ENCODE measurements around the gene PRSS53.

The PRSS53 gene

DNA sequence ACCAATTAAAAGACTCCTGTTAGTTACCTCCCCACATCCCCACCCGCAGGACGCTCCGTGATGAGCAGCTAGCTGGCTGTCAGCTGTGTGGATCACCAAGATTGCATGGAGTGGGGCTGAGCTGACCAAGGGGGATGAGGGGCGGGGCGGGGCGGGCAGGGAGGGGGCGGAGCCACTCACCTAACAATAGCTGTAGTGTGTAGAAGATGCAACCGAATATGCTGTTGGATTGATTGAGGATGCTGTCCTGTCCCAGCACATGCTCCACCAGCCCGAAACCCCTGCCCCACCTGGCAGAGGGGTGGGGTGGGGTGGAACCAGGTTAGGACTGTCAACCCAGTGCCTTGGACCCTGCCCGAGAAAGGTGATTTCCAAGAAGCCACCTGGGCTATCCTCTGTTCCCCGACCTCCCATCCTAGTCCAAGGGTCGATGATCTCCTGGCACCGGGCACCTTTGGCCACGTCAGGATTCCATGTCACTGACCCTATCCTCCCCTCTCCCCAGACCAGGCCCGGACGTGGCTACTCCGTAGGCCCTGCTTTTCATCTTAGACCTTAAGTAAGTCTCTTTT, 4.5 kb upstream of the PRSS53 start:
- DNase-seq, result peak; percentile 49

DNA sequence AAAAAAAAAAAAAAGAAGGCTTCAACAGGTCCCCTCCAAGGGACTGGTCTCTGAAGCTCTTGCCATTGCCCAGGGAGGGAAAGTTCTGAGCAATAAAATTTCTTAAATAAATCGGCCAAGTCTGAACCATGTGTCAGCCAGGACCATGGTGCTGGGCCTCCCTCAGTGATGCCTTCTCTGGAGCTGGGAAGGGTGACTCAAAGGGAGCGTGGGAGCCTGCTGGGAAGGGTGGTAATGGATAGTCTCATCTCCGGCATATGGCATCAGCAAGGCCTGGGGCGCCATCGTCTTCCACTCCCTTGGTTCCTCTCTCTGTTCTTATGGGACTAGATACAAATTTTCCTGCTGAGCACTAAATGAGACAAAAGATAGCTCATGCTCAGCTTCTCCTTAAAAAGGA, 3.6 kb upstream of the PRSS53 start:
- DNase-seq, result no peak

DNA sequence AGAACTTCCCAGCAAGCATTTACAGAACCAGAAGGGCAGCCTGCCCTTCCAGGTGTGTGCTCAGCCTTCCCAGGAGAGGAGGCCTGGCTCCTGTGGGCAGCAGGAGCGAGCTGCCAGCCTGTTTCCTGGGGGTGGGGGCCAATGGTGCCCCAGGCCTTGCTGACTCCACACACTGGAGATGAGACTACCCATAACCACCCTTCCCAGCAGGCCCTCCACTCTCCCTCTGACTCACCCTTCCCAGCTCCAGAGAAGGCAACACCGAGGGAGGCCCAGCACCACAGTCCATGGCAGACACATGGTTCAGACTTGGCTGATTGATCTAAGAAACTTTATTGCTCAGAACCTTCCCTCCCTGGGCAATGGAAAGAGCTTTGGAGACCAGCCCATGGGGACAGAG, 1.8 kb upstream of the PRSS53 start:
- no peak for DNase-seq

DNA sequence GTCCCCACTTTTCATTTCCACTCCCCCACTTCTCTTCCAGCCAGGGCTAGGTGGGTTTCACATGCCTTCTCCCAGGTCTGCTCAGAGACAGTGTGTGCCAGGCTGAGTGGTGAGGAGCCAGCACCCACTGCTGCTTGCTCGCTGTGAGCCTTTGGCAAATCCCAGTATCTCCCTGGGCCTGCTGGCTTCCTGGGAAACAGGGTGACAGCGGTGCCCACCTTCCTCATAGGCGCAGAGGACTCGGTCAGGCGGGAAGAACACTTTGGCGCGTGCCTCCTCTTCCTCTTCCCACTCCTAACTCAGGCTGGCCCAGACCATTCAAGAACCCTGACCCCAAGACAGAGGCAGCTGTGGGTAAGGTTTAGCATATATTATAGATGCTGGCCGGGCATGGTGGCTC, 456 bp upstream of the PRSS53 start:
- no peak for DNase-seq

DNA sequence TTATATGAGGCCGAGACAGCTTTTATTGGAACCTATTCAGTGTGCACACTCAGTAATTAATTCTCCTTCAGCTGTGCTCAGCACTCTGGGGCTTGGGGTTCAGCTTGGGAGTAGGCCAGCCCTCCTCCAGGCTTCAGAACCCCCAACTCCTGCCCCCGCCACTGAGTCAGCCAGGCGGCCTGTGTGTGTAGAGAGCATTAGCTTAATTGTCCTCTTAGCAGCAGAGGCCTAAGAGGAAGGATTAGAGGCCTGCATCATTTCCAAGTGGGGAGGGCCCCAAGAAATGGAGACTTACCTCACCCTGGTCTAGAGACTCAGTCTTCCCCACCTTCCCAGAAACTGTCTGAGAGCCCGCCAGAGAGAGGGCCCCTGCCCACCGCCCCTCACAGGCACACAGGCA, 772 bp downstream of the PRSS53 start:
- DNase-seq, result no peak

DNA sequence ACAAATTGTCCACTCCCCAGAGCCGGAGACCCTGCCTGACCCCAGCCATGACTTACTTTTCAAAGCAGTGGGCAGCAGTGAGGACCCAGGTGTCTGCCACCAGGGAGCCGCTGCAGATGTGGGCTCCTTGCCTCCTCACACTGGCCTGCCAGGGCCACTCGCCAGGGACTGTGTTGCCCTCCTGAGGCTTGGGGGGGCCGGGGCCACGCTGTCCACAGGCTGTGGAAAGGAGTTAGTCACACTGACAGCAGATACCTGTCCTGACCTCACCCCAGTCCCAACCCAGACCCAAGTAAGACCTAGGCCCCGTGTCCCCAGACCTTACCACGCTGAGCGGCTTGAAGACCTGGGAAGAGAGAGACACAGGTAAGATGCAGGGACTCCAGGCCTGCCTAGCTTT, 1.3 kb downstream of the PRSS53 start:
- no peak for DNase-seq

DNA sequence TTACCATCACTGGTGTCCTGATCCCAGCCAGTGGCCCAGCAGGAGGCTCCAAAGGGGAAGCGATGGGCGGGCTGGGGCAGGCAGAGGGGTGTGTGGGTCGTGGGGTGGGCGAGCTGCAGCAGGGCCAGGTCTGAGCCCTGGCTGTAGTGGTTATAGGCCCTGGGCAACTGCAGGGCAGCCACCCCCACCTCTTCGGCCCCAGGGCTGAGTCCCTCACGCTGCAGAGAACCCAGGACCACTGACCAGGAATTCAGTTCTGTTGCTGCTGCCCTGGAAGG, 2.2 kb downstream of the PRSS53 start:
- DNase-seq, result no peak

DNA sequence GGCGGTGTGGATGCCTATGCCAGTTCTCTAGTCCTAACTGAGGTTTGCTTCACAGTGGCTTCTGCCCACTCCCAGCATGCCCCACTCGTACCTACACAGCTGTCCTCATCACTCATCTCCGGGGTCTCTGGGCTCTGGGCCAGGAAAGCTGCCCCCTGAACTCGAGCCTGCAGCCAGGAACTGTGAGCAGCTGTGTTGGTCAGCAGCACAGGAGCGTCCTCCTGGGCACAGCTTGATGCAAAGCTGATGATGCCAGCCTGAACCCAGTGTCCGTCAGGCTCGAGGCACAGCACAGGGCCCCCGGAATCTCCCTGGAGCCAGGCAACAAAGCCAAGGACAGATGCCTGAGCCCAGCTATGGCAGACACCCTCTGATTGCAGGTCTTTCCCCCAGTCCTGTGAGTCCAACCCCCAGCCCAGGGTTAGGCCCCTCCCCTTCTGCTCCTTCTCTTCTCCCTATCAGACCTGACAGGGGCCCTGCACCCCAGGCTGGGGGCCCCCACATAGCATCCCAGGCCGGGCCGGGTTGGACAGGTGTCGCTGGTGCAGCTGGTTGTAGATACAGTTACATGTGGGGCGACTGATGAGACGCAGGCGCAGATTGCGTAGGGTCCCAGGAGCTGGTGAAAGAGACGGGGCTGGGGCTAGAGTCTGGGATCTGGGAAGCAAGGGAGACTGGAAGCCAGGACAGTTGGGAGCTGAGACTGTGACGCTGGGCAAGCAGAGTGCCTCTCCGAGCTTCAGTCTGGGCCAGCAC, 2.7 kb downstream of the PRSS53 start:
- DNase-seq, result peak; percentile 81

DNA sequence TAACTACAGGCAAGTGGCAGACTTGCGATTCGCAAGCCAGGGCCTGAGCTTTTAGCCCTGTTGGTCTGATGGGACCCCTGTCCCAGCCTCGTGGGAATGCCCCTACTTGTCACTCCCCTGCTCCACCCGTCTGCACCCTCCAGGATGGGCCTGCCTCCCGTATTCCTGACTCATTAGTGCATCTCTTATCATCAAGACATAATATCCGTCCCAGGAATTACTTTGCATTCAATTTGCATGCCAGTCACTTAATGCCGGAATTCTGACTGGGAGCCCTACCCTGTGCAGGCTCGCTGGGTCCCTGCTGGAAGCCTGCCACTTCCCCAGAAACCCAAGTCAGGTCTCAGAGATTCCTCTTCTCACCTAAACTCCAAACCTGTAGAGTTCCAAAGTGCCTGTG, 3.3 kb downstream of the PRSS53 start:
- no peak for DNase-seq

DNA sequence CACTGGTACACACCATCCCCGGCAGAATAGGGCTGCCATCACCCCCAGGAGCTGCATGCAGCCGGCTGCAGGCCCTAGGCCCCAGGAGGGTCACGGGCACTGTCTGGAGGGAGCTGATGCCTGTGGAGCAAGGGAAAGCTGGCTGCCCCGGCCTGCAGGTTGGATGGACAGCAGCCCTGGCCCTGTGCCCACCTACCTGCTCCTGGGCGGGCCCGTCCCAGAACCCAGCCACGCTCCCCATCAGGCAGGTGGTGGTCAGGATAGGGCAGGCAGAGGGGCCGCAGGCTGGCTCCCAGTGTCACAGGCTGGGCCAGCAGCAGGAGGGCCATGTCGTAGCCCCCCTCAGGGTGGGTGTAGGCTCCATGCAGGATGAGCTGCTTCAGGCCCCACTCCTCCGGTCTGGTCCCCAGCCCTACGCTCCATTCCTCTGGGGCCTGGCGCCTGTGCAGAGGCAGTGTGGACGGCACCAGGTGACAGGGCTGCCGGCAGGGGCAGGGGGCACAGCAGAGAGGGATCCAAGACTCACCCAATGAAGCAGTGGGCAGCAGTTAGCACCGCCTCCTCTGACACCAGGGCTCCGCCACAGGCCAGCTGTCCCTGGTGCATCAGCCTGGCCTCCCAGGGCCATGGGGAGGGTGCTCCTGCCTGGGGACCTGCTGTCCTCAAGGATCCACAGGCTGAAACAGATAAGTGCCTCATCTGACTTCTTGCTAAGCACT, 4.0 kb downstream of the PRSS53 start:
- DNase-seq, result no peak

DNA sequence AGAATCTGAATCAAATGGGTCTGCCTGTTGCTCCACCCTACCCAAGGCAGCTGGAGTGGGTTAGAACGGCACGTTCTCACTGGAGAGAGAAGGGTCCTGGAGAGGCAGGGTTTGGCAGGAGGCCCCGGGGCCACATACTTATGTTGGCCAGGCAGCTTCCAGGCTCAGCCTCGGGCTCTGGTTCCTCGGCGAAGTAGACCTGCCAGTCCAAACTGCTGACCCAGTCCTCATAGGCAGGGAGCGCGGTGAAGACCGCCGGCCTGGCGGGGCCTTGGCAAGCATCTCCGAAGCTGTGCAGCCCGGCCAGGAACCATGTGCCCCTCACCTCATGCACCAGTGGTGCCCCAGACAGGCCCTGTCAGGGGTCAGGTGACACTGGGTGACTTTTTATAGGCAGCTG, 4.8 kb downstream of the PRSS53 start:
- no peak for DNase-seq

DNA sequence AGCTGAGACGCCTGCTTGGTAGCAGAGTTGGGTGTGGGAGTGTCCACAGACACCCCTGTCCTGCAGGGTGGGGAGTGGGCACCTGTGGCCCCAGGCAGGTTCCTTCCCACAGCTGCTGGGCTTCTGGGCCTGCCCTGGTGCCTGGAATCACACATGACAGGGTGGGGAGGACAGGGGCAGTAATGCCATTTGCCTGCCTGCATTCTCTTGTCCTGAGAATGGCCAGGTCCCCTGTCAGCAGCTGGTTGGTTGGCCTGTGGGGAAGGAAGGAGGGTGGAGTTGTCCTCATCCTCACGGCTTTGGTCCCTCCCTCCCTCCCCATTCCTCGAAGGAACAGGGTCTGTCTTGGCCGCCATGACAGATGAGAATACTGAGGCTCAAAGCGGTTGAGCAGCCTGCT, 5.2 kb downstream of the PRSS53 start:
- no peak for DNase-seq

DNA sequence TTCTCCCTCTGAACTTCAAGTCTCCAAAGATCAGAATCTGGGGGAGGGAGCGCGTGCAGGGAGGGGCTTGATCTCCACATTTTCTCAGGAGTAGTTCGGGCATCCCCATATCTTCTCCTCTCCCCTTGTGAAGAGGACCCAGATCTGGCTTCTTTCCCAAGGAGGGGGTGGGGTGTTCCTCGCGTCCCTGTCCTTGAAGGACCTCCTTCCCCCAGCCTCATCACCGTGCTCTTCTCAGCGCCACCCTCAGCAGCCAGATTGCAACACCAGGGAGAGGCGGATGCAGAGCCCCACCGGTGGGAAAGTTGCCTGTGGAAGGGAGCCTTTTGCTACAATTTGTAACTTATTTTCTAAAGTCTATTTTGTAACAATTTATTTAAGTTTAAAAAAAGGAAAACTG, 5.7 kb downstream of the PRSS53 start:
- DNase-seq, result no peak

DNA sequence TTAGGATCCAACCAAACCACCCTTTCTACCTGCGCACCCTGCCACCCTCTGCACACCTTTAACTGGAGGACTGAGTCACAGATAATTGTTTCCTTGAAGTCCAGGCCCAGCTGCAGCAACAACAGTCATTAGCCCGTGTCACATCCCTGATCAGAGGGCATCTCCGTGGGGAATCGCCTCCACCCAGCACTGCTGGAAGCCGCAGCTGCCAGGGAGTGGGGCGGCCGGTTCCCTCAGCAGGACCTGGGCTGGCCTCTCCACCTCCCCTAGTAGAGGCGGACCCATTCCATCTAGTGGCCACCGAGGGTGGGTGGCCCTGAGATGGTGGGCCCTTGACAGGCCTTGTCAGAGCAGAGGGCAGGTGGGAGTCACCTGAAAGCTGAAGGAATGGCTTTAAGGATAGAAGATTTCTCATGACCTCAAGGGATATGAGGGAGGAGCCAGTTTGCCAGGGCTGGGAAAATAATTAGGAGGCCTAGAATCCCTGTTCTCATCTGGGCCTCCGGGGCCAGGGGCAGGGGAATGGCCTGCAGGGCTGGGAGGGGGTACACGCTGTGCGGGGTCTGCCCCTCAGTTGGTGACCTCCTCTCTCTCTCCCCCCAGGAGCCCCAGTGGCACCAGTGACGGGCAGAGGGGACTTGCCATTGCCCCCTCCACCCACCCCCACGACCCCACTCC, 6.2 kb downstream of the PRSS53 start:
- DNase-seq, result no peak

DNA sequence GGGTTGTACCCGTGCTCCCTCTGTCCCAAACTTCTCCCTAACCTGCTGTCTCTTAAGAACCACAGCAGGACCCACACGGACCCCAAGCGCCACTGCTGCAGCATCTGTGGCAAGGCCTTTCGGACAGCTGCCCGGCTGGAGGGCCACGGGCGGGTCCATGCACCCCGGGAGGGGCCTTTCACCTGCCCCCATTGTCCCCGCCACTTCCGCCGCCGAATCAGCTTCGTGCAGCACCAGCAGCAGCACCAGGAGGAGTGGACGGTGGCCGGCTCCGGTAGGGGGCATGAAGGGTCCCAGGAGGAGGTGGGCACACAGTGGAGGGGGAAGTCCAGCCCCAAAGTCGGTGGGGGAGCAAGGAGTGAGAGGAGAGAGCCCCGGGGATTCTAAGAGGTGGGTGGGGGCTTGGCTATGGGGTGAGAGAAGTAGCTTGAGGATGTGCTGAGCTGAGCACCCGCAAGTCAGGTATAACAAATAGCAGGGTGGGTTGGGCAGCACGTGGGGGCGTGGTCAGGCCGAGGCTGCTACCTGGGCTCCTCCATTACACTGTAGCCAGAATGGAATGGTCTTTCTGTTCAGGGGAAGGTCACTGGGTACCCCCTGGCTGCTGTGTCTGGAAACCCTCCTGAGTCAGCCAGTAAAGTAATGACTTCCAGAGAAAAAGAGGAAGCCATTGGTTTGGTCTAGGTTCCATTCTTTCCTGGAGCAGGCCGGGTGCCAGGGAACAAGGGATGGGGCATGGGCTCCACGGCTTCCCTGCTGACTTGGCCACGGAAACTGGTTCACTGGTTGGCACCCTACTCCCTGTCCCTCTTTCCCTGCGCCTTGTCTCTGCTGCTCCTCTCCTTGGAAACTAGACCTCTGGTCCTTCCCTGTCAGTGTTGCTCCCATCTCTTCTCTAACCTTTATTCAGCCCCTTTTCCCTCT, 7.1 kb downstream of the PRSS53 start:
- DNase-seq, result no peak

DNA sequence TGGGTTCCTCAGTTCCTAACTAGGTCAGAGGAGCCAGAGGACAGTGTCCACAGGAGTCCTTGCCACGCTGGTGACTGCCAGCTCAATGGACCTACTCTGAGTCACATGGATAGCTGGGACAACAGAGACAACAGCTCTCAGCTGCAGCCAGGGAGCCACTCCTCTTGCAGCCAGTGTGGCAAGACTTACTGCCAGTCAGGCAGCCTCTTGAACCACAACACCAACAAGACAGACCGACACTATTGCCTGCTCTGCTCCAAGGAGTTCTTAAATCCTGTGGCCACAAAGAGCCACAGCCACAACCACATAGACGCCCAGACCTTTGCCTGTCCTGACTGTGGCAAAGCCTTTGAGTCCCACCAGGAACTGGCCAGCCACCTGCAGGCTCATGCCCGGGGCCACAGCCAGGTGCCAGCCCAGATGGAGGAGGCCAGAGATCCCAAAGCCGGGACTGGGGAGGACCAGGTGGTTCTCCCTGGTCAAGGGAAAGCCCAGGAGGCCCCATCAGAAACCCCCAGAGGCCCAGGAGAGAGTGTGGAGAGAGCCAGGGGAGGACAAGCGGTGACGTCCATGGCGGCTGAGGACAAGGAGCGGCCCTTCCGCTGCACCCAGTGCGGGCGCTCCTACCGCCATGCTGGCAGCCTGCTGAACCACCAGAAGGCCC, 7.9 kb downstream of the PRSS53 start:
- no peak for DNase-seq

DNA sequence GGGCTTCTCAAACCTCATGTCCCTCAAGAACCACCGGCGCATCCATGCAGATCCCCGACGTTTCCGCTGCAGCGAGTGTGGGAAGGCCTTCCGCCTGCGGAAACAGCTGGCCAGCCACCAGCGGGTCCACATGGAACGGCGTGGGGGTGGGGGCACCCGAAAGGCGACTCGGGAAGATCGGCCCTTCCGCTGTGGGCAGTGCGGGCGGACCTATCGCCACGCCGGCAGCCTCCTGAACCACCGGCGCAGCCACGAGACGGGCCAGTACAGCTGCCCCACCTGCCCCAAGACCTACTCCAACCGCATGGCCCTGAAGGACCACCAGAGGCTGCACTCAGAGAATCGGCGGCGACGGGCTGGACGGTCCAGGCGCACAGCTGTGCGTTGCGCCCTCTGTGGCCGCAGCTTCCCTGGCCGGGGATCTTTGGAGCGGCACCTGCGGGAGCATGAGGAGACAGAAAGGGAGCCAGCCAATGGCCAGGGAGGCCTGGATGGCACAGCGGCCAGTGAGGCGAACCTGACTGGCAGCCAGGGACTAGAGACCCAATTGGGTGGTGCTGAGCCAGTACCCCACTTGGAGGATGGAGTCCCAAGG, 8.6 kb downstream of the PRSS53 start:
- no peak for DNase-seq

DNA sequence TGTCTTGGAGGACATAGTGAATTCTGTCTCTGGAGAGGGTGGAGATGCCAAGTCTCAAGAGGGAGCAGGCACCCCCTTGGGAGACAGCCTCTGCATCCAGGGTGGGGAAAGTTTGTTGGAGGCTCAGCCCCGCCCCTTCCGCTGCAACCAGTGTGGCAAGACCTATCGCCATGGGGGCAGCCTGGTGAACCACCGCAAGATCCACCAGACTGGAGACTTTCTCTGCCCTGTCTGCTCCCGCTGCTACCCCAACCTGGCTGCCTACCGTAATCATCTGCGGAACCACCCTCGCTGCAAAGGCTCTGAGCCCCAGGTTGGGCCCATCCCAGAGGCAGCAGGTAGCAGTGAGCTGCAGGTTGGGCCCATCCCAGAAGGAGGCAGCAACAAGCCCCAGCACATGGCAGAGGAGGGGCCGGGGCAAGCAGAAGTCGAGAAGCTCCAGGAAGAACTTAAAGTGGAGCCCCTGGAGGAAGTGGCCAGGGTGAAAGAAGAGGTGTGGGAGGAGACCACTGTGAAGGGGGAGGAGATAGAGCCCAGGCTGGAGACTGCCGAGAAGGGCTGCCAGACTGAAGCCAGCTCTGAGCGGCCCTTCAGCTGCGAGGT, 9.3 kb downstream of the PRSS53 start:
- no peak for DNase-seq

DNA sequence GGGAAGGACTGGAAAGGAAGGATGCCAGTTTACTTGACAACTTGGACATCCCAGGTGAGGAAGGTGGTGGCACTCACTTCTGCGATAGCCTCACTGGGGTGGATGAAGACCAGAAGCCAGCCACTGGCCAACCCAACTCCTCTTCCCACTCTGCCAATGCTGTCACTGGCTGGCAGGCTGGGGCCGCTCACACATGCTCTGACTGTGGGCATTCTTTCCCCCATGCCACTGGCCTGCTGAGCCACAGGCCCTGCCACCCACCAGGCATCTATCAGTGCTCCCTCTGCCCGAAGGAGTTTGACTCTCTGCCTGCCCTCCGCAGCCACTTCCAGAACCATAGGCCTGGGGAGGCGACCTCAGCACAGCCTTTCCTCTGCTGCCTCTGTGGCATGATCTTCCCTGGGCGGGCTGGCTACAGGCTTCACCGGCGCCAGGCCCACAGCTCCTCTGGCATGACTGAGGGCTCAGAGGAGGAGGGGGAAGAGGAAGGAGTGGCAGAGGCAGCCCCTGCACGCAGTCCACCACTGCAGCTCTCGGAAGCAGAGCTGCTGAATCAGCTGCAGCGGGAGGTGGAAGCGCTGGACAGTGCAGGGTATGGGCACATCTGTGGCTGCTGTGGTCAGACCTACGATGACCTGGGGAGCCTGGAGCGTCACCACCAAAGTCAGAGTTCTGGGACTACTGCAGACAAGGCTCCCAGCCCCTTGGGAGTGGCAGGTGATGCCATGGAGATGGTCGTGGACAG, 10.0 kb downstream of the PRSS53 start:
- no peak for DNase-seq

DNA sequence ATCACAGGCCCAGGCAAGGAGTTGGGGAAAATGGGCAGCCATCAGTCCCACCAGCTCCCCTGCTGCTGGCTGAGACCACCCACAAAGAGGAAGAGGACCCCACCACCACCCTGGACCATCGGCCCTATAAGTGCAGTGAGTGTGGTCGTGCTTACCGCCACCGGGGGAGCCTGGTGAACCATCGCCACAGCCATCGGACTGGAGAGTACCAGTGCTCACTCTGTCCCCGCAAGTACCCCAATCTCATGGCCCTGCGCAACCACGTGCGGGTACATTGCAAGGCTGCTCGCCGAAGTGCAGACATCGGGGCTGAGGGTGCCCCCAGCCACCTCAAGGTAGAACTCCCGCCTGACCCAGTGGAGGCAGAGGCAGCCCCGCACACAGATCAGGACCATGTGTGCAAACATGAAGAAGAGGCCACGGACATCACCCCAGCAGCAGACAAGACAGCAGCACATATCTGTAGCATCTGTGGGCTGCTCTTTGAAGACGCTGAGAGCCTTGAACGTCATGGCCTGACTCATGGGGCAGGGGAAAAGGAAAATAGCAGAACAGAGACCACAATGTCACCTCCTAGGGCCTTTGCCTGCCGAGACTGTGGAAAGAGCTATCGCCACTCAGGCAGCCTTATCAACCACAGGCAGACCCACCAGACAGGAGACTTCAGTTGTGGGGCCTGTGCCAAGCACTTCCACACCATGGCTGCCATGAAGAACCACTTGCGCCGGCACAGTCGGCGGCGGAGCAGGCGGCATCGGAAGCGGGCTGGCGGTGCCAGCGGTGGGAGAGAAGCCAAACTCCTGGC, 10.9 kb downstream of the PRSS53 start:
- no peak for DNase-seq
